Activated naive CD8-positive, alpha-beta T cell treated with anti-CD3 and anti-CD28 coated beads for 36 hours (primary cell): ENCODE measurements around the gene CHSY3. TPM values are rescaled to one million over a fixed set of nuclear protein-coding genes. Genes with fewer than 3 reads are reported as not detected.
"Not testable (repeated sequence)": the region's sequence is repeated elsewhere in the genome, so short reads cannot be mapped to it uniquely, and the experiment has no call there.

Source experiments
- DNase-seq: peaks from one replicate; pipeline ENCODE4 v3.0.0; 2021
- H3K27ac Mint-ChIP-seq: one replicate; pipeline ENCODE4 v1.8.0; 2022; ENCODE audit warnings: mild to moderate bottlenecking, moderate library complexity, mixed read lengths
- H3K27me3 Mint-ChIP-seq: one replicate; pipeline ENCODE4 v1.8.0; 2022; ENCODE audit warnings: mild to moderate bottlenecking, mixed read lengths
- H3K36me3 Mint-ChIP-seq: one replicate; pipeline ENCODE4 v1.8.0; 2021; ENCODE audit warnings: mild to moderate bottlenecking, mixed read lengths
- H3K4me1 Mint-ChIP-seq: one replicate; pipeline ENCODE4 v1.8.0; 2021; ENCODE audit warnings: mixed read lengths
- H3K4me3 Mint-ChIP-seq: one replicate; pipeline ENCODE4 v1.8.0; 2022; ENCODE audit warnings: mild to moderate bottlenecking, moderate library complexity, mixed read lengths
- H3K9me3 Mint-ChIP-seq: one replicate; pipeline ENCODE4 v1.8.0; 2022; ENCODE audit warnings: mixed read lengths
- total RNA-seq, 2 experiments: library from RNA; stranded (reverse); gene quantifications; one replicate each; pipeline ENCODE4 v1.2.3, GENCODE V29; 2021

CHSY3 gene
- total RNA-seq, 2 experiments from 2014 or later, result not detected

- H3K4me3 Mint-ChIP-seq, result no peak overlapping the region
- H3K9me3 Mint-ChIP-seq, result no peaks in the 10 kb centered on the region
- DNase-seq, result no peak
- H3K4me1 Mint-ChIP-seq, result no peaks in the 10 kb centered on the region
- no peak overlapping the region for H3K27ac Mint-ChIP-seq
- H3K36me3 Mint-ChIP-seq, result no peaks in the 10 kb centered on the region
- H3K27me3 Mint-ChIP-seq, result peaks cover 8% of the 10 kb centered on the region
Observed at GRCh38 chr5:130166839-130167490, 262.7 kb downstream of the CHSY3 start.

- Mint-ChIP-seq H3K4me3 (no peak overlapping the region), H3K36me3 (no peaks in the 10 kb centered on the region), H3K4me1 (no peaks in the 10 kb centered on the region), H3K9me3 (no peaks in the 10 kb centered on the region), H3K27ac (no peak overlapping the region), H3K27me3 (peaks cover 8% of the 10 kb centered on the region)
- no peak for DNase-seq
Observed at GRCh38 chr5:130168211-130168610, 263.9 kb downstream of the CHSY3 start.

- H3K27me3 Mint-ChIP-seq, result peaks cover 7% of the 10 kb centered on the region
Observed at GRCh38 chr5:130171699-130172098, 267.4 kb downstream of the CHSY3 start.

DNA sequence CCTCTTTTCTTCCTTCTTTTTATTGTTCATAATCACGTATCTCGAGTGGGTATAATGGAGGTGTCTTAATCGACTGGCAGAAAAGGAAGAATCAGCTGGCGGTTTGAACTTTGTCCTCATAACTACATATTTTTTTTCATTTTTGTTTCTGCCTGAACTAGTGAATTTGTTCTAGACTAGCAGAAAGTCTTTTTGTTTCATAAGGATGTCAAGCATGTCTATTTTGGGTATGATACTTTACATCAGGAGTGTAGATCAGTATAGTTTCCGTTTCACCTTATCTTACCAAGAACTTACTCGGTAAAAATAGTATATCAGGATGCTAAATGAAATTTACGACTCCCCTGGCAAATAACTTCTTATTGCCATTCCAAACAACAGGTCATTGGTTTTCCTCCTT is 278.9 kb downstream of the CHSY3 start:
- no peaks in the 10 kb centered on the region for H3K36me3 Mint-ChIP-seq
- H3K4me3 Mint-ChIP-seq, result no peak overlapping the region
- no peaks in the 10 kb centered on the region for H3K4me1 Mint-ChIP-seq
- DNase-seq, result no peak
- no peaks in the 10 kb centered on the region for H3K9me3 Mint-ChIP-seq
- H3K27ac Mint-ChIP-seq, result no peak overlapping the region
- H3K27me3 Mint-ChIP-seq, result peaks cover 9% of the 10 kb centered on the region

More at GRCh38 chr5:130171699-130172098, 267.4 kb downstream of the CHSY3 start:
- no peak for DNase-seq
- no peaks in the 10 kb centered on the region for H3K36me3 Mint-ChIP-seq
- H3K9me3 Mint-ChIP-seq, result peaks cover 10% of the 10 kb centered on the region
- H3K27ac Mint-ChIP-seq, result no peak overlapping the region
- no peaks in the 10 kb centered on the region for H3K4me1 Mint-ChIP-seq
- no peak overlapping the region for H3K4me3 Mint-ChIP-seq

DNA sequence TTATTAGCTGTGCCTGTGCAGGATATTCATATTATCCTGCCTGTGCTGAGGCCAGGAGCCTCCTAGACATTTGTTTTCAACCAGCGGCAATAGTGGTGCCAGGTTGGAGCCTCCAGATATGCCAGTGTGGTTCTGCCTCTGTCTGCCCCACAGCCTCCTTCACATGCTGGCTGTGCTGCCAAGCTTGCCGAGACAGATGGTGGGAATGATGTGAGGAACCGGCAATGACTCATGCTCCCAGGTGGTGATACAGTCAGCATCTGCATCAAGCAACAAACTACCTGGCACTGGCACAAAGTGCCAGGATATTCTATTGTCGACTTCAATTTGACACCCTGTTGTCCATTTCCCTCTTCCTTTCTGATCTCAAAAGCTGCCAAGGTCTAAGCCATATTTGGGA is 285.7 kb downstream of the CHSY3 start:
- no peaks in the 10 kb centered on the region for H3K4me1 Mint-ChIP-seq
- no peak for DNase-seq
- H3K36me3 Mint-ChIP-seq, result no peaks in the 10 kb centered on the region
- H3K4me3 Mint-ChIP-seq, result no peak overlapping the region
- H3K27ac Mint-ChIP-seq, result no peak overlapping the region
- H3K9me3 Mint-ChIP-seq, result no peaks in the 10 kb centered on the region
- peaks cover 1% of the 10 kb centered on the region for H3K27me3 Mint-ChIP-seq

DNA sequence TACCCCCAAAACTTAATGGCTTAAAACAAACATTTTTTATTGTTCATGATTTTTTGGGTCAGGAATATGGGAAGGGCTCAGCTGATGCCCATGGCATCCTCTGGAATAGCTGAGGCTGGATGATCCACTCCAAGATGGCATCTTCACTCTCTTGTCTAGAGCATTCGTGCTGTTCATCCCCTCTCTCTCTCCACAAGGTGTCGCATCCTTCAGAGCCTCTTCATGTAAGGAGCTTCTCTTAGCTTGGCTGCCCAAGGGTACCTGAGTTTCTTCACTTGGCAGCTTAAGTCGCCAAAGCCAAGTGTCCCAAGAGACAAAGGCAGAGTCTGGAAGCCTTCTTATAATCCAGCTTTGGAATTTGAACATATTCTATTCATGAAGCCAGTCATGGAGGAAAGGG is 294.7 kb downstream of the CHSY3 start:
- DNase-seq, result no peak
- H3K27me3 Mint-ChIP-seq, result peaks cover 4% of the 10 kb centered on the region
- no peaks in the 10 kb centered on the region for H3K36me3 Mint-ChIP-seq
- H3K27ac Mint-ChIP-seq, result no peak overlapping the region
- no peaks in the 10 kb centered on the region for H3K9me3 Mint-ChIP-seq
- H3K4me3 Mint-ChIP-seq, result no peak overlapping the region
- H3K4me1 Mint-ChIP-seq, result no peaks in the 10 kb centered on the region

DNA sequence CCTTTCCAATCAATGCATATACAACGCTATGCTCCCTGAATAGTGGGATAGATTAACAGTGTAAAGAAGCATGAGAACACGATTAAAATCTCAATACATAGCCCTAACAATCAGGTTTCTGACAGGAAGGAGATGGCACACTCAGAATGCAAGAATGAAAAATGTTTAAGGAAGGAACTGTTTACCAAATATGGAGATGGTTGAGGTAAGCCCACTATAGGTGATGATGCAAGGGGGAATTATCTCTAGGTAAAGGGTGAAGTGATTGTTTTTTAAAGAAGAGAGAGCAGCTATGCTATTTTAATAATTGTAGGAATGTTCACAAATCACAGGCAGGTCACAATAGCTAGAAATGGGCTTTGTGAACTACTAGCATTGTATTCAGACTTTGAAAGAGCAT is 302.4 kb downstream of the CHSY3 start:
- H3K4me3 Mint-ChIP-seq, result no peak overlapping the region
- no peaks in the 10 kb centered on the region for H3K4me1 Mint-ChIP-seq
- no peak overlapping the region for H3K27ac Mint-ChIP-seq
- peaks cover 2% of the 10 kb centered on the region for H3K27me3 Mint-ChIP-seq
- no peak for DNase-seq
- H3K9me3 Mint-ChIP-seq, result peaks cover 2% of the 10 kb centered on the region
- no peaks in the 10 kb centered on the region for H3K36me3 Mint-ChIP-seq

- Mint-ChIP-seq H3K36me3 (no peaks in the 10 kb centered on the region), H3K27ac (no peak overlapping the region), H3K4me1 (no peaks in the 10 kb centered on the region), H3K4me3 (no peak overlapping the region), H3K9me3 (no peaks in the 10 kb centered on the region), H3K27me3 (peaks cover 12% of the 10 kb centered on the region)
- DNase-seq, result no peak
Observed at GRCh38 chr5:130213607-130214006, 309.3 kb downstream of the CHSY3 start.

- Mint-ChIP-seq H3K4me1 (no peaks in the 10 kb centered on the region), H3K36me3 (no peaks in the 10 kb centered on the region), H3K27me3 (peaks cover 12% of the 10 kb centered on the region), H3K27ac (no peak overlapping the region), H3K4me3 (no peak overlapping the region), H3K9me3 (no peaks in the 10 kb centered on the region)
- no peak for DNase-seq
Observed at GRCh38 chr5:130216286-130216685, 312.0 kb downstream of the CHSY3 start.

- no peak overlapping the region for H3K4me3 Mint-ChIP-seq
- no peaks in the 10 kb centered on the region for H3K36me3 Mint-ChIP-seq
- no peaks in the 10 kb centered on the region for H3K27me3 Mint-ChIP-seq
- no peak for DNase-seq
- no peaks in the 10 kb centered on the region for H3K4me1 Mint-ChIP-seq
- H3K27ac Mint-ChIP-seq, result no peak overlapping the region
- H3K9me3 Mint-ChIP-seq, result peaks cover 5% of the 10 kb centered on the region
Observed at GRCh38 chr5:130222573-130222972, 318.3 kb downstream of the CHSY3 start.

DNA sequence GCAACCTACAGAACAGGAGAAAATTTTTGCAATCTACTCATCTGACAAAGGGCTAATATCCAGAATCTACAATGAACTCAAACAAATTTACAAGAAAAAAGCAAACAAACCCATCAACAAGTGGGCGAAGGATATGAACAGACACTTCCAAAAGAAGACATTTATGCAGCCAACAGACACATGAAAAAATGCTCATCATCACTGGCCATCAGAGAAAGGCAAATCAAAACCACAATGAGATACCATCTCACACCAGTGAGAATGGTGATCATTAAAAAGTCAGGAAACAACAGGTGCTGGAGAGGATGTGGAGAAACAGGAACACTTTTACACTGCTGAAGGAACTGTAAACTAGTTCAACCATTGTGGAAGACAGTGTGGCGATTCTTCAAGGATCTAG is 322.3 kb downstream of the CHSY3 start:
- not testable (repeated sequence) for H3K36me3 Mint-ChIP-seq, H3K27ac Mint-ChIP-seq, H3K27me3 Mint-ChIP-seq, H3K4me1 Mint-ChIP-seq, H3K4me3 Mint-ChIP-seq, H3K9me3 Mint-ChIP-seq, DNase-seq

DNA sequence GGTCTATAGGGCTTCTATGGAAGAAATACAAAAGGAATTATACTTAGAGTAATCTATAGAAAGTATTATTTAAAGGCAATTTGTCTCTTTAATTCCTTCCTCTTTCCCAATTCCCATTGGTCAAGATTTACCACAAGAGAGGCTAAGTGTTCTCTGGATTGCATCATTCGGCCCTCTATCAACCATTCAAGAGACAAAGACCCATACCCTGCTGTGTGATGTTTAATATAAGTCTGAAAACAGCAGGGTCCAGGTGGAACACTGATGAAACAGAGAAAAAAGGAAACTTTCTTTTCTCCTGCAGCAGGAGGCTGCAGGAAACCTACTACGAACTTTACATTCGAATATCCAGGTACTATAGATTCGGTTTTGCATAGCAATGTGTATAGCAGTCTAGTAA is 323.4 kb downstream of the CHSY3 start:
- Mint-ChIP-seq H3K27me3 (no peaks in the 10 kb centered on the region), H3K4me1 (no peaks in the 10 kb centered on the region), H3K27ac (no peak overlapping the region)

DNA sequence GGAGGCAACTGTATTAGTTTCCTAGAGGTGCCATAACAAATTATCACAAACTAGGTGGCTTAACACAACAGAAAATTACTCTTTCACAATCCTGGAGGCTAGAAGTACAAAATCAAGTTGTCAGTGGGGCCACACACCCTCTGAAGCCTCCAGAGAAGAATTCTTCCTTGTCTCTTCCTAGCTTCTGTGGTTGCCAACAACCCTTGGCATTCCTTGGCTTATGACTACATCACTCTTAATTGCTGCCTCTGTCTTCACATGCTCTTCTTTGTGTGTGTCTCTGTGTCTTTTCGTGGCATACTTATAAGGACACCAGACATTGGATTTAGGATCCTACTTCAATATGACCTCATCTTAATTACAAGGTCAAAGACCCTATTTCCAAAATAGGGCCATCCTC is 327.5 kb downstream of the CHSY3 start:
- Mint-ChIP-seq H3K4me1 (no peaks in the 10 kb centered on the region), H3K9me3 (peaks cover under 1% of the 10 kb centered on the region)

More for the DNA sequence above, 323.4 kb downstream of the CHSY3 start:
- Mint-ChIP-seq H3K36me3 (no peaks in the 10 kb centered on the region), H3K4me3 (no peak overlapping the region), H3K9me3 (peaks cover 5% of the 10 kb centered on the region)
- no peak for DNase-seq

GRCh38 chr5:130234816-130235215 is 330.6 kb downstream of the CHSY3 start:
- no peak overlapping the region for H3K27ac Mint-ChIP-seq
- no peaks in the 10 kb centered on the region for H3K27me3 Mint-ChIP-seq
- no peaks in the 10 kb centered on the region for H3K4me1 Mint-ChIP-seq
- no peaks in the 10 kb centered on the region for H3K36me3 Mint-ChIP-seq
- DNase-seq, result no peak
- no peaks in the 10 kb centered on the region for H3K9me3 Mint-ChIP-seq
- H3K4me3 Mint-ChIP-seq, result no peak overlapping the region

More for the DNA sequence above, 327.5 kb downstream of the CHSY3 start:
- no peak overlapping the region for H3K27ac Mint-ChIP-seq
- no peaks in the 10 kb centered on the region for H3K27me3 Mint-ChIP-seq
- H3K4me3 Mint-ChIP-seq, result no peak overlapping the region
- no peak for DNase-seq
- H3K36me3 Mint-ChIP-seq, result no peaks in the 10 kb centered on the region
